Omental fat pad (tissue), 4 donors: ENCODE data around the gene RPL38. TPM values are rescaled to one million over a fixed set of nuclear protein-coding genes. Genes with fewer than 3 reads are reported as not detected.

Source experiments
- ATAC-seq: fragments of 150-250 bp; one replicate; pipeline ENCODE4 v1.9.1; 2016; ENCODE audit warnings: mild to moderate bottlenecking, moderate library complexity; ENCODE audit not compliant: low FRiP score
- DNase-seq: peaks from one replicate; pipeline ENCODE4 v3.0.0-alpha.2; 2019; ENCODE audit warnings: low spot score
- CTCF ChIP-seq, 3 donors: fragments of 450-650 bp; IDR thresholded peaks; one replicate each; pipeline ENCODE4 v1.5.1; 2016 to 2017; ENCODE audit warnings: antibody characterized with exemption in 3 of 3, mild to moderate bottlenecking in 3 of 3, moderate library complexity in 2 of 3
- total RNA-seq, 4 donors: library from RNA; depleted of rRNA; stranded (reverse); fragments of >200 nt; gene quantifications; one replicate each; pipeline ENCODE4 v1.1.0, GENCODE V29; 2016

The RPL38 gene
- total RNA-seq, 4 donors from 2014 or later = 333 to 392 (median 362) TPM

- DNase-seq = no peak
- no peak for TF ChIP-seq CTCF (IDR thresholded peaks at IDR 0.05)
- no peak for ATAC-seq
Observed at GRCh38 chr17:74213861-74214391, 10.4 kb downstream of the RPL38 start.

GRCh38 chr17:74214484-74215341, 11.2 kb downstream of the RPL38 start:
- ATAC-seq (no peak), DNase-seq (no peak)
- no peak for TF ChIP-seq CTCF (IDR thresholded peaks at IDR 0.05)

GRCh38 chr17:74215342-74215727, 11.9 kb downstream of the RPL38 start:
- no peak for TF ChIP-seq CTCF (IDR thresholded peaks at IDR 0.05)
- DNase-seq (no peak), ATAC-seq (no peak)

- TF ChIP-seq CTCF (IDR thresholded peaks at IDR 0.05) = no peak
- ATAC-seq (no peak), DNase-seq (no peak)
Observed at GRCh38 chr17:74216505-74216904, 13.0 kb downstream of the RPL38 start.

GRCh38 chr17:74217037-74217730, 13.7 kb downstream of the RPL38 start:
- DNase-seq = no peak
- ATAC-seq = no peak
- TF ChIP-seq CTCF (IDR thresholded peaks at IDR 0.05) = no peak

GRCh38 chr17:74217888-74218287, 14.4 kb downstream of the RPL38 start:
- DNase-seq (no peak), ATAC-seq (no peak)
- no peak for TF ChIP-seq CTCF (IDR thresholded peaks at IDR 0.05)
